HG02938 (cell line): ENCODE measurements around the gene POR.

ENCODE experiments used
- ATAC-seq: cut with Tn5 transposase; IDR thresholded peaks from one replicate; pipeline ENCODE4 v1.9.1; 2021; ENCODE audit warnings: mild to moderate bottlenecking, moderate library complexity; ENCODE audit not compliant: unreplicated experiment

Gene POR

DNA sequence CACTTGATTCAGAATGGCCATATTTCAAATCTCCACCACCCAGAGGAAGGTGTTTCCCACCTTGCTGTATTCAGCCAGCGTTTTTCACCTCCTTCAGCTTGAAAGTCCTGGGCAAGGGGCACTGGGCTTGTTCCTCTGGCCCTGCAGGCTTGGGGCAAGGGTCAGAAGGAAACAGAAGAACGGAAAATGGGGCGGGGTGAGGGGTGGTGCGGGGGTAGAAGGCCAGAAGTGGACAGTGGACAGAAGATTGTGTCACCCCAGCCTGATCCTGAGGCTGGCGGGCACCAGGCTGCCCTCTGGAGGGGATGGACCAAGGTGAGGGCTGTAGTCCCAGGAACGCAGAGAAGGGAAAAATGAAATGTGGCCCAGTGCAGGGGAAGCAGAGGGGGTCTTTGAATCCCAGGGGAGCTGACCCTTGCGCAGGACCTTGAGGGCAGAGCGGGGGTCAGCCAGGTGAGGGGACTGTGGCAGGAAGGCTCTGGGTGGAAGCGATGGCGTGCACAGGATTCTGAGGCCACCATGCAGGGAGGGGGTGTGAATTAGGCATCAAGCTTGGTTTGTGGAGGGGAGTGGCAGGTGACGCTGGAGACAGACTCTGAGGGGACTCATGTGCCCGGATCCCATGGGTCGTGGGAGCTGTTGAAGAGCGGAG, 56.5 kb downstream of the POR start:
- no peak for ATAC-seq

GRCh38 chr7:75971961-75972763, 57.2 kb downstream of the POR start:
- ATAC-seq, result no peak

DNA sequence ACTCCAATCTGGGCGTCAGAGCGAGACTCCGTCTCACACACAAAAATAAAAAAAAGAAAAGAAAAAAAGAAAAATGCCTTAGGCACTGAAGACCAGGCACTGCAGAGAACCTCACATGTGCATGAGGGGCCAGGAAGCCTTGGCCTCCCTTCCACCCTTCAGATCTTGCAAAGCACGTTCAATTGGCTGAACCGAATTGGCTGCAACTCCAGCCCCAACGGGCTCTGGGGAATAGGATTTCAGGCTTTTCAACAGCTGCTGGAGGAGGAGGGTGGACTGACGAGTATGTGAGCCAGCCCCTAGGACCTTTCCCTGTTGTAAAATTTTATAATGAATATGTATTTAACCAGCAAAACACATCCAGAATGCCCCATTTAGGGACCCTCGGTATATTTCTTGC, 62.8 kb downstream of the POR start:
- ATAC-seq, result no peak

DNA sequence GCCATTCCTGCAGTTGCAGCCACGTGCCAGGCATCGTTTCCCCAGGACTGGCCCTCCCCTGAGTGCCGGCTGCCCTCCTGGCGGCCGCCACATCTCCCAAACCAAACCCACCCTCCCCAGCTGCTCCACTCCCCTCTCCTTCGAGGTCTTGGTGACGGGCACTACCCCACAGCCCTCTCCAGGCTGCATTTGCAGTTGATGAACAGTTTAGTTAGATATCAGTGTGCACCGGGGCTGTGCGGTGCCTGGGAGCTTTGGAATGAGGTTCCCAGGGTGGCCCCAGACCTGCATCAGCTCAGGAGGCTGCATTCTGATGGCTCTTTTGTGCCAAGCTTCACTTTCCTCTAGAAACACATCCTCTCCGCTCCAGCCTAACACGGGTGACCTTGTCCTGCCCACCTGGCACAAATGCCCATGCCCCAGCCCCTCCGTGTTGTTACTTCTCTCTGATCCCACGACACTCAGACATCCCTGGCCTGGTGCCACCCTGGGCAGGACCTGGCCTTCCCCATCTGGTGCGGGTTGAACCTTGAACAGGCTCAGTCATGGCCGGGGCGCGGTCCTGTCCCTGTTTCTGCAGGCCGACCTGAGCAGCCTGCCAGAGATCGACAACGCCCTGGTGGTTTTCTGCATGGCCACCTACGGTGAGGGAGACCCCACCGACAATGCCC, 64.9 kb downstream of the POR start:
- ATAC-seq, result no peak

DNA sequence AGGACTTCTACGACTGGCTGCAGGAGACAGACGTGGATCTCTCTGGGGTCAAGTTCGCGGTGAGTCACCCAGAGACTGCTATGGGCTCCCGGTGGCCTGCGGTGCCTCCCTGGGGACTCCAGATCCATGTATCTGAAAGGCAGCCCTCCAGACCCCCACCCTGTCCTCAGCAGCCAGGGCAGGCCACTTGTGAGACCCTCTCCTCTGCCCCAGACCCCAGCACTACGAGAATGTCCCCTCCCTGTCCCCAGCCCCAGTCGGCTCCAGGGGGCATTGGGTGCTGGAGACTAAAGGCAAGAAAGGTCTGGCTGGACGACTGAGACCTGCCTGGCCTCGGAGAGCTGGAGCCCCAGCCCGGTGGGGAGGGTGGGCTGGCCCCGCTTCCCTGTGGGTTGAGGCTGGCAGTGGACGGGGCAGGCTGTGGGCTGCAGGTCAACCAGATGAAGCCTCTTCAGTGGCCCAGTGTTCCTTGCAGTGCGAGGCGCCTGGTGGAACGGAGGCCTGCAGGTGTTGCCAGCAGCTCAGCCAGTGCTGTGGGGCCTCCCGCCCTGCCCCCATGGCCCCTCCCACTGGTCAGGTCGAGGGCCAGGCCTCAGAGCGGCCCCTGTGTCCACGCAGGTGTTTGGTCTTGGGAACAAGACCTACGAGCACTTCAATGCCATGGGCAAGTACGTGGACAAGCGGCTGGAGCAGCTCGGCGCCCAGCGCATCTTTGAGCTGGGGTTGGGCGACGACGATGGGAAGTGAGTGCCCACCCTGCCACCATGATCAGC, 65.7 kb downstream of the POR start:
- no peak for ATAC-seq

- ATAC-seq, result no peak
These were observed 66.2 kb downstream of the POR start for GRCh38 chr7:75981203-75981452.

GRCh38 chr7:75981453-75982305, 66.7 kb downstream of the POR start:
- no peak for ATAC-seq

- ATAC-seq, result no peak
These were observed 67.5 kb downstream of the POR start for GRCh38 chr7:75982306-75983064.

DNA sequence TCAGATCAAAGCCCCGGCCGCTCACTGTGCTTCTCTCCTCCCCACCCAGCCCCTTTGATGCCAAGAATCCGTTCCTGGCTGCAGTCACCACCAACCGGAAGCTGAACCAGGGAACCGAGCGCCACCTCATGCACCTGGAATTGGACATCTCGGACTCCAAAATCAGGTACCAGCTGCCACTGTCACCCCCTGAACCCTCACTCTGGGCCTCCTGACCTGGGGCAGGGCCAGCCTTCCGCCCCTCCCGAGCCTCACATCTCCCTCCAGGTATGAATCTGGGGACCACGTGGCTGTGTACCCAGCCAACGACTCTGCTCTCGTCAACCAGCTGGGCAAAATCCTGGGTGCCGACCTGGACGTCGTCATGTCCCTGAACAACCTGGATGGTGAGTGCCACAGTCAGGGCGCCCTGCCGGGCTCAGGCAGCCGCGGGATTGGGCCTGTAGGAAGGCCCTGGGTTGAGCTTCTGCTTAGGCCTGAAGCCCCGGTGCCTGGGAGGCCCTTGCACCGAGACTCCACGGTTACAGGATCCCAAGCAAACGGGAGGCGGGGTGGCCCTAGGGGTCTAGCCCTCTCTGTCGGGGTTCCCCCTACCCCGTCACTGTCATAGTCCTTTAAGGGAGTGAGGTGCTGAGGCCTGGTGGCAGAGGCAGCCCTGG, 68.6 kb downstream of the POR start:
- no peak for ATAC-seq

GRCh38 chr7:75984130-75985008, 69.4 kb downstream of the POR start:
- ATAC-seq, result no peak

GRCh38 chr7:75985009-75985517, 70.1 kb downstream of the POR start:
- no peak for ATAC-seq

DNA sequence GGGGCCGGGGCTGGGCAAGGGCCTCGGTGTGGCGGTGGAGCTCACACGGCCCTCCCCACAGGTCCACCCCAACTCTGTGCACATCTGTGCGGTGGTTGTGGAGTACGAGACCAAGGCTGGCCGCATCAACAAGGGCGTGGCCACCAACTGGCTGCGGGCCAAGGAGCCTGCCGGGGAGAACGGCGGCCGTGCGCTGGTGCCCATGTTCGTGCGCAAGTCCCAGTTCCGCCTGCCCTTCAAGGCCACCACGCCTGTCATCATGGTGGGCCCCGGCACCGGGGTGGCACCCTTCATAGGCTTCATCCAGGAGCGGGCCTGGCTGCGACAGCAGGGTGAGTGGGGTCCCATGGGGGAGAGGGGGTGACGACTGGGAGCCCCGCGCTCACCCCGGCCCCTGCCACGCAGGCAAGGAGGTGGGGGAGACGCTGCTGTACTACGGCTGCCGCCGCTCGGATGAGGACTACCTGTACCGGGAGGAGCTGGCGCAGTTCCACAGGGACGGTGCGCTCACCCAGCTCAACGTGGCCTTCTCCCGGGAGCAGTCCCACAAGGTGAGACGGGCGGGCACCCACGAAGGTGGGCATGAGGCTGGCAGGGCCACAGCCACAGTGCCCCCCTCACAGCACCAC, 70.7 kb downstream of the POR start:
- no peak for ATAC-seq

DNA sequence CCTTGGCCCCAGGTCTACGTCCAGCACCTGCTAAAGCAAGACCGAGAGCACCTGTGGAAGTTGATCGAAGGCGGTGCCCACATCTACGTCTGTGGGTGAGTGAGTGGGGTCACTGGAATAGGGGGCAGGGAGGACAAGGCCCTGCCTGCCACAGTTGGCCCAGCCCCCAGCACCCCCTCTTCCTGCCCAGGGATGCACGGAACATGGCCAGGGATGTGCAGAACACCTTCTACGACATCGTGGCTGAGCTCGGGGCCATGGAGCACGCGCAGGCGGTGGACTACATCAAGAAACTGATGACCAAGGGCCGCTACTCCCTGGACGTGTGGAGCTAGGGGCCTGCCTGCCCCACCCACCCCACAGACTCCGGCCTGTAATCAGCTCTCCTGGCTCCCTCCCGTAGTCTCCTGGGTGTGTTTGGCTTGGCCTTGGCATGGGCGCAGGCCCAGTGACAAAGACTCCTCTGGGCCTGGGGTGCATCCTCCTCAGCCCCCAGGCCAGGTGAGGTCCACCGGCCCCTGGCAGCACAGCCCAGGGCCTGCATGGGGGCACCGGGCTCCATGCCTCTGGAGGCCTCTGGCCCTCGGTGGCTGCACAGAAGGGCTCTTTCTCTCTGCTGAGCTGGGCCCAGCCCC, 71.3 kb downstream of the POR start:
- no peak for ATAC-seq

DNA sequence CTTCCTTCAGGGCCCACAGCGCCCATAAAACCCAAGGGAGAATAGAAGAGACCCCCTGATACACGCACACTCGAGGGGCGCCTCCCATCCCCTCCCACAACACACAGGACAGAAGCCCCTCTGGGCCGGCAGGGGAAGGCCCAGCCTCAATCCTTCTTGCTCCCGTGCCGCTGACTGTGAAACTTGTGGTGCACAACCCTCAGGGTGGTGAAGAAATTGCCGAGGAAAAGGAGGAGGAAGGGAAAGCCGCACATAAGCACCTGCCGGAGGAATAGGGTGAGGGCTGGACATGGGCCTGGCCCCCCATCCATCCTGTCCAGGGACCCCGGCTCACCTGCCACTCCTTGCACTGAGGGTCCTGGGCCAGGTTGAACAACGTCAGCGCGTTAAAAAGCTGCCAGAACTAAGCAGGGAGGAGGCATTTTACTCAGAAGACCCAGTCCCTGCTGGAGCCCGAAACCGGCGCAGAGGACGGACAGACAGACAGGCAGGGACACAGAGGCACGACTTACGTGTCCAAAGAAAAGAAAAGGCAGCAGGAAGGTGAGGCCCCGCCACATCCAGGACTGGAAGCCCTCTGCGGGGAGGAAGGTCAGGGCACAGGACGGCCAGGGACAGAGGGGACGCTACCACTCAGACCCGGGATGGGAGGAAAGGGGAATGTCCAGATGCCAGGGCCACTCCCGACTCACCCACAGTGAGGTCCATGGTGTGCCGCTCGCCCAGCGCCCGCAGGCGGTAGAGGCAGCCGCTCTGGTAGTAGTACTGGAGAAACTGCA, 72.3 kb downstream of the POR start:
- no peak for ATAC-seq

DNA sequence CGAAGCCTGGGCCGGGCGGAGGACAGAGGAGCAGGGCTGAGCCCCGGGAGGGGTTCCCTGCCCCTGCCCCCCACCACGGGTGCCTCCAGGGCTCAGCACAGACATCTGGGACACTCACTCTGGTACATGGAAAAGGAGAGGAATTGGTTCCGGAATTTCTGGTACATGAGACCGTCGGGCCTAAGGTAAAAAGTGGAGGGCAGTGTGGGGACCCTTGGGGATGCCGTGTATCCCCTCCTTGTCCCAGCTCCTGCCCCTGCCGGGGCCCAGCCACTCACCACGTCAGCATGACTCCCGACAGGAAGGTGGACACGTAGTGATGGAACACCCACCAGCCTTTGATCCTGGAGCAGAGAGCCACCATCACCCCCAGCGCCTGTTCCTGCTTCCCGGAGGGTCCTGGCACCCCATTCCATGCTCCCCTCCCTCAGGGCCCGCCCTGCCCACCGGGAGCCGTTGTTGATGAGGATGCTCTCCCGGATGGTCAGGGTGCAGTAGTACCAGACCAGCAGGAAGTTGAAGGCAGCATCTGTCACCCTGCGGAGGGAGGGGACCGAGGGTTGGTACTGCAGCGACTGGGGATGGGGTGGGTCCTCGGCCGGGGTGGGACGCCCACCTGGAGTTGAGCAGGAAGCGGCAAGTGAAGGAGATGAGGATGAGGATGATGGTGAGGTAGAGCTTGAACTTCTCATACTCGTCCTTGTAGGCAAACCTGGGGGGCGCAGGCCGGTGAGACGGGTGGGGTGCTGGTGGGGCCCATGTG, 73.0 kb downstream of the POR start:
- ATAC-seq, result no peak
